Suprapubic skin (tissue), 4 donors: ENCODE results near the gene POLR2B.

Experiments used
- CTCF ChIP-seq, 2 donors: fragments of 200-600 bp in 1 of 2; fragments of 450-650 bp in 1 of 2; sonication (generic) in 1 of 2; IDR thresholded peaks; one replicate each; pipeline ENCODE4 v1.5.1; 2016 to 2019; ENCODE audit warnings: antibody characterized with exemption in 2 of 2, mild to moderate bottlenecking in 1 of 2, moderate library complexity in 1 of 2
- EP300 ChIP-seq: sonication (generic); formaldehyde crosslinking; IDR thresholded peaks from one replicate; pipeline ENCODE4 v1.6.1; 2017; ENCODE audit warnings: antibody characterized with exemption
- POLR2A ChIP-seq, 2 donors: fragments of 450-650 bp; IDR thresholded peaks; one replicate each; pipeline ENCODE4 v1.6.1; 2017; ENCODE audit warnings: antibody characterized with exemption in 2 of 2, mild to moderate bottlenecking in 2 of 2, moderate library complexity in 2 of 2
- POLR2AphosphoS5 ChIP-seq, 3 donors: sonication (generic); formaldehyde crosslinking; IDR thresholded peaks; one replicate each; pipeline ENCODE4 v1.6.1; 2017; ENCODE audit warnings: antibody characterized with exemption in 3 of 3

- TF ChIP-seq CTCF (IDR thresholded peaks at IDR 0.05) (no peak), POLR2A (IDR thresholded peaks at IDR 0.05) (no peak), EP300 (no peak), POLR2AphosphoS5 (IDR thresholded peaks at IDR 0.05) (no peak)
These were observed 37.3 kb upstream of the POLR2B start for GRCh38 chr4:56941403-56941802.
